HL-60 (cell line): Measurements from ENCODE around the gene TREH.

Source experiments
- DNase-seq, 2 experiments: peaks; one replicate each; pipeline ENCODE4 v3.0.0-alpha.2; 2010 to 2020; ENCODE audit warnings: low read depth in 1 of 2, low spot score in 1 of 2
- H3K27ac ChIP-seq: fragments of 250-450 bp; sonication (Bioruptor Pico); replicated peaks from 2 replicates; pipeline ENCODE4 v1.5.1; 2020; ENCODE audit warnings: mild to moderate bottlenecking, moderate library complexity
- H3K27me3 ChIP-seq: fragments of 250-450 bp; sonication (Bioruptor Pico); 2 replicates; pipeline ENCODE4 v1.5.1; 2021; ENCODE audit warnings: mild to moderate bottlenecking, moderate library complexity; ENCODE audit not compliant: insufficient read depth, poor library complexity, severe bottlenecking
- H3K4me3 ChIP-seq: replicated peaks from 2 replicates; pipeline ENCODE4 v1.5.1; 2011; ENCODE audit warnings: mild to moderate bottlenecking, control low read depth, low read length; ENCODE audit not compliant: insufficient read depth
- GABPA ChIP-seq: IDR thresholded peaks from 2 replicates; pipeline ENCODE4 v1.6.1; 2012; ENCODE audit warnings: low read depth
- POLR2AphosphoS5 ChIP-seq: IDR thresholded peaks from 2 replicates; pipeline ENCODE4 v1.6.1; 2012; ENCODE audit warnings: low read depth
- SPI1 ChIP-seq: IDR thresholded peaks from 2 replicates; pipeline ENCODE4 v1.6.1; 2012; ENCODE audit warnings: low read depth, mild to moderate bottlenecking, borderline replicate concordance
- TF ChIP-seq, protein P1 (sequence below): IDR thresholded peaks from one replicate; pipeline ENCODE4 v1.5.1; 2011; ENCODE audit warnings: low read length, control low read depth, inconsistent platforms; ENCODE audit not compliant: insufficient read depth
- TF ChIP-seq, protein P2 (sequence below): IDR thresholded peaks from 2 replicates; pipeline ENCODE4 v1.6.1; 2012; ENCODE audit warnings: low read depth; ENCODE audit not compliant: insufficient replicate concordance

Gene TREH

DNA sequence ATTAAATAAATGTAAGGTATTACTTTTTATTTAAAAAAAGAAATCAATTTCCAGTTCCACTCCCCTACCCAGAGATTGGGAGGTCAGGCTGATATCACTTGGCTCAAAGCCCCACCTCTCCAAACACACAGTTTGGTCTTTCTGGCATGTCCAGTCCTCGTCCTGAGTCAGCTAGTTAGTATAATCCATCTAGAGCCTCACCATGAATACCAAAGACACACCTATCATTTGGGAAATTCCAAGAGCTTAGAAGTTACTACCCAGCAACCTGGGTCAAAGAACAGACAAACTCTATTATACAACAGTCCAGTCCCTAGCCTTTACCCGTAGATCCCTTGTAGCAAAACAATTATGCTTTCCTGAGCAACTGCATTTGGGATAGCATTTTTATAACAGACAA, 9.4 kb downstream of the TREH start:
- Histone ChIP-seq H3K27ac (no peak overlapping the region), H3K27me3 (peaks cover 7% of the 10 kb centered on the region), H3K4me3 (no peak overlapping the region)
- TF ChIP-seq SPI1 (no peak), POLR2AphosphoS5 (no peak), GABPA (no peak)
- TF ChIP-seq, protein P1, sequence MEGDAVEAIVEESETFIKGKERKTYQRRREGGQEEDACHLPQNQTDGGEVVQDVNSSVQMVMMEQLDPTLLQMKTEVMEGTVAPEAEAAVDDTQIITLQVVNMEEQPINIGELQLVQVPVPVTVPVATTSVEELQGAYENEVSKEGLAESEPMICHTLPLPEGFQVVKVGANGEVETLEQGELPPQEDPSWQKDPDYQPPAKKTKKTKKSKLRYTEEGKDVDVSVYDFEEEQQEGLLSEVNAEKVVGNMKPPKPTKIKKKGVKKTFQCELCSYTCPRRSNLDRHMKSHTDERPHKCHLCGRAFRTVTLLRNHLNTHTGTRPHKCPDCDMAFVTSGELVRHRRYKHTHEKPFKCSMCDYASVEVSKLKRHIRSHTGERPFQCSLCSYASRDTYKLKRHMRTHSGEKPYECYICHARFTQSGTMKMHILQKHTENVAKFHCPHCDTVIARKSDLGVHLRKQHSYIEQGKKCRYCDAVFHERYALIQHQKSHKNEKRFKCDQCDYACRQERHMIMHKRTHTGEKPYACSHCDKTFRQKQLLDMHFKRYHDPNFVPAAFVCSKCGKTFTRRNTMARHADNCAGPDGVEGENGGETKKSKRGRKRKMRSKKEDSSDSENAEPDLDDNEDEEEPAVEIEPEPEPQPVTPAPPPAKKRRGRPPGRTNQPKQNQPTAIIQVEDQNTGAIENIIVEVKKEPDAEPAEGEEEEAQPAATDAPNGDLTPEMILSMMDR, result no peak
- TF ChIP-seq, protein P2, sequence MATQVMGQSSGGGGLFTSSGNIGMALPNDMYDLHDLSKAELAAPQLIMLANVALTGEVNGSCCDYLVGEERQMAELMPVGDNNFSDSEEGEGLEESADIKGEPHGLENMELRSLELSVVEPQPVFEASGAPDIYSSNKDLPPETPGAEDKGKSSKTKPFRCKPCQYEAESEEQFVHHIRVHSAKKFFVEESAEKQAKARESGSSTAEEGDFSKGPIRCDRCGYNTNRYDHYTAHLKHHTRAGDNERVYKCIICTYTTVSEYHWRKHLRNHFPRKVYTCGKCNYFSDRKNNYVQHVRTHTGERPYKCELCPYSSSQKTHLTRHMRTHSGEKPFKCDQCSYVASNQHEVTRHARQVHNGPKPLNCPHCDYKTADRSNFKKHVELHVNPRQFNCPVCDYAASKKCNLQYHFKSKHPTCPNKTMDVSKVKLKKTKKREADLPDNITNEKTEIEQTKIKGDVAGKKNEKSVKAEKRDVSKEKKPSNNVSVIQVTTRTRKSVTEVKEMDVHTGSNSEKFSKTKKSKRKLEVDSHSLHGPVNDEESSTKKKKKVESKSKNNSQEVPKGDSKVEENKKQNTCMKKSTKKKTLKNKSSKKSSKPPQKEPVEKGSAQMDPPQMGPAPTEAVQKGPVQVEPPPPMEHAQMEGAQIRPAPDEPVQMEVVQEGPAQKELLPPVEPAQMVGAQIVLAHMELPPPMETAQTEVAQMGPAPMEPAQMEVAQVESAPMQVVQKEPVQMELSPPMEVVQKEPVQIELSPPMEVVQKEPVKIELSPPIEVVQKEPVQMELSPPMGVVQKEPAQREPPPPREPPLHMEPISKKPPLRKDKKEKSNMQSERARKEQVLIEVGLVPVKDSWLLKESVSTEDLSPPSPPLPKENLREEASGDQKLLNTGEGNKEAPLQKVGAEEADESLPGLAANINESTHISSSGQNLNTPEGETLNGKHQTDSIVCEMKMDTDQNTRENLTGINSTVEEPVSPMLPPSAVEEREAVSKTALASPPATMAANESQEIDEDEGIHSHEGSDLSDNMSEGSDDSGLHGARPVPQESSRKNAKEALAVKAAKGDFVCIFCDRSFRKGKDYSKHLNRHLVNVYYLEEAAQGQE, result no peak
- no peak for DNase-seq

DNA sequence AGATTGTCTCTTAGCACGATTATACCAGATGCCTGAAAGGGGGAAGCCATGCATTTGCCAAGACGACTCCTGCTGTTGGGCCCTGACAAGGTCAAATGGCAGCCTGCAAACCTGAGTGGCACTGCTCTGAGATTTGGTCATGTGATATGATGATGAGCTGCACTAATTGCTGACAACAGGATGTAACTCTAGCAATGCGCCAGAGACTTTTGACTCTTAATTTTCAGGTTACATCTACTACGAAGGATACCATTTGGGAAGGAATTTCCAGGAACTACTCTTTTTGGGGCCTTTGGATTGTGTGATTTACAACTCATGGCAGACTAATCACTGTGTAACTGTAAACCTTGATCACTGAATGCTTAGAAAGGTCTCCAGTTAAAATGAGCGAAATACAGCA, 13.1 kb downstream of the TREH start:
- no peak overlapping the region for H3K27ac ChIP-seq
- H3K4me3 ChIP-seq, result no peak overlapping the region
- H3K27me3 ChIP-seq, result peaks cover 7% of the 10 kb centered on the region
- TF ChIP-seq SPI1 (no peak), GABPA (no peak), POLR2AphosphoS5 (no peak)
- TF ChIP-seq, protein P2, result no peak
- TF ChIP-seq, protein P1, result no peak
- no peak for DNase-seq

DNA sequence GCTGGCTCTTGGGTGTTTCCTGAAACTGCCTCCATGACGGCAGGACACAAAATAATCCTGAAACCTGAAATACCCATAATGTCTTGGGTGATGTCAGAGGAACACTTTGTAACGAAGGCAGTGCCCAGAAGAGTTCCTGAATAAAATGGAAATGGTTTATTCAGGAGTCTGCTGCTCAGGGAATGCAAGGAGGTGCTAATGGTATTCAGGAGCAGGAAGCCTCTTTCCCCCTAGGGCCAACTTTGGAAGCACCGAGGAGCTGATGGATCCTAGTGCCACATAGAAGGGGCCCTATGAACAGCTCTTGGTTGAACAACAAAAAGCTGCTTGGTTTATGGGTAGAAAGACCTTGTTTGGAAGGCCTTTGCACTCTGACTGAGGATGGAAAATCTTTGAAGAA, 15.5 kb downstream of the TREH start:
- no peak overlapping the region for H3K27ac ChIP-seq
- DNase-seq, result no peak
- no peak overlapping the region for H3K4me3 ChIP-seq
- TF ChIP-seq GABPA (no peak), POLR2AphosphoS5 (no peak), SPI1 (no peak)
- TF ChIP-seq, protein P1, result no peak
- TF ChIP-seq, protein P2, result no peak
- H3K27me3 ChIP-seq, result peaks cover 2% of the 10 kb centered on the region
